C4-2B (cell line): ENCODE measurements around the gene RNF217.

Experiments
- H3K27ac ChIP-seq: fragments of 450-650 bp; 2 replicates; pipeline ENCODE4 v1.5.1; 2017
- ZFX ChIP-seq: fragments of 450-650 bp; IDR thresholded peaks from 2 replicates; pipeline ENCODE4 v1.6.1; 2017
- TF ChIP-seq, protein P1 (sequence below): fragments of 450-650 bp; conservative IDR thresholded peaks from 2 replicates; pipeline ENCODE4 v1.5.1; 2017; ENCODE audit warnings: mild to moderate bottlenecking

Gene RNF217

DNA sequence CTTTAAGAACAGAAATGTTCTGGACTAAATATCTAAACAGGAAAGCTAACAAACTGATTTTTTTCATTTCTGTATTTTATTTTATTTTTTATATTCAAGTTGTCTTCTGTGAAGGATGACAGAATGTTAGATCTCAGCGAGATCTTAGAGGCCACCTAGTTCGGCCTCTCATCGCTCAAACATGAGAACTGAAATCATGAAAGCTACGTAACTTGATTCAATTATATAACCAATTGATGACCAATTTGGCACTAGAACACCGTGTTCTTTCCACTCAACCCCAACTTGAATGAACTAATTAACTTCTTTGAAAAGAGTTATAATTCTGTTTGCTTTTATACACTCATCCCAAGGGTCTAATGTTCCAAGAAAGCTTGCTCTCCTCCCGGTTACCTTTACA is 24.6 kb upstream of the RNF217 start:
- TF ChIP-seq ZFX = no peak
- TF ChIP-seq, protein P1, sequence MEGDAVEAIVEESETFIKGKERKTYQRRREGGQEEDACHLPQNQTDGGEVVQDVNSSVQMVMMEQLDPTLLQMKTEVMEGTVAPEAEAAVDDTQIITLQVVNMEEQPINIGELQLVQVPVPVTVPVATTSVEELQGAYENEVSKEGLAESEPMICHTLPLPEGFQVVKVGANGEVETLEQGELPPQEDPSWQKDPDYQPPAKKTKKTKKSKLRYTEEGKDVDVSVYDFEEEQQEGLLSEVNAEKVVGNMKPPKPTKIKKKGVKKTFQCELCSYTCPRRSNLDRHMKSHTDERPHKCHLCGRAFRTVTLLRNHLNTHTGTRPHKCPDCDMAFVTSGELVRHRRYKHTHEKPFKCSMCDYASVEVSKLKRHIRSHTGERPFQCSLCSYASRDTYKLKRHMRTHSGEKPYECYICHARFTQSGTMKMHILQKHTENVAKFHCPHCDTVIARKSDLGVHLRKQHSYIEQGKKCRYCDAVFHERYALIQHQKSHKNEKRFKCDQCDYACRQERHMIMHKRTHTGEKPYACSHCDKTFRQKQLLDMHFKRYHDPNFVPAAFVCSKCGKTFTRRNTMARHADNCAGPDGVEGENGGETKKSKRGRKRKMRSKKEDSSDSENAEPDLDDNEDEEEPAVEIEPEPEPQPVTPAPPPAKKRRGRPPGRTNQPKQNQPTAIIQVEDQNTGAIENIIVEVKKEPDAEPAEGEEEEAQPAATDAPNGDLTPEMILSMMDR = no peak
- H3K27ac ChIP-seq = no peak overlapping the region

DNA sequence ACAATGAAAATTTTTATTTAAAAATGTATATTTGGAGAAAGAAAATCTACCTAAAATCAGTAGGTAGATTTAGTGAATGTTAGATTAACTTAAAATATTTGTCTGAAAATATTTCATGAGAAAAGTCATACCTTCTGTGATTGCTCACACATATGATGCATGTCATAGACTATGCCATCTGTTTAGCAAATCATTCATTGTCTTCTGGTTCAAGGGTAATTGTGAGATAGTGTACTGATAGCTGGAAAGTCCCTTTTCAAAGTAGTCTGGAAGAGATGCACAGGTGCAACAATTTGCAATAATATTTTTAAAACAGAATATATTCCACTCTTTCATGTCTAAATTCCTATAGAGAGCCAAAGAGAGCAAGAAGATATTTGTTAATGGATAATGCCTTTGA is 21.0 kb upstream of the RNF217 start:
- TF ChIP-seq, protein P1 = no peak
- no peak for TF ChIP-seq ZFX
- H3K27ac ChIP-seq = no peak overlapping the region

DNA sequence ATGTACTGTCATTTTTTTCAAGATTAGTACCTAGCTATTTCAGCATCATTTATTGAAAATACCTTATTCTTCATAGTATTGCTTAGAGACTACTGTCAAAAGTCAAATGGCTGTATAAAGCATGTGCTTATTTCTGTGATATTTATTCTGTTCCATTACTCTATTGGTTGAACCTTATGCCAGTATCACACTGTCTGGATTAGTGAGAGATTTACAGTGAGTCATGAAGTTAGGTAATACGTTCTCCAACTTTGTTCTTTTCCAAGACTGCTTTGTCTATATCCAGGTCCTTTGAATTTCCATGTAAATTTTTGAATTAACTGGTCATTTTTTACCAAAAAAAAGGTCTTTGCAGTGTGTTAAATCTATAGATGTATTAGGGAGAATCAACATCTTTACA is 18.6 kb upstream of the RNF217 start:
- H3K27ac ChIP-seq = no peak overlapping the region
- TF ChIP-seq ZFX = no peak
- TF ChIP-seq, protein P1 = no peak

DNA sequence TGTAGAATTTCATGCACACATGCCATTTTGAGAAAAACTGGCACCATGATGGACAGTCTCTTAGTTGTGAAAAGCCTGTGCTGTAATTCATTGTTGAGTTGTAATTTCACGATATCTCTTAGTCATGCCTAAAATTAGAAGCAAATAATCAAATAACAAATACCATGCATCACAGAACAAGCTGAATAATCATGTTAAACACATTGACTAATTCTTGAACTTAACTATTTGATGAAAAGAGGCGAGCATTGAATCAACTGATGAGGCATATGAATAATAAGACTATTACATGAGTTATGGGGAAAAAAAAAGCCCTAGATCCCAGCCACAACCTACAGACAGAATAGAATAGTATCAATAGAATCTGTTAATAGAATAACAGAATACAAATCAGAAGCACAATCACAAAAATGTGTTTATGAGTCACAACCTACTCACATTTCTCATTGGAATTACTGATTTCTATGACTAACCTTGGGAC is 14.2 kb upstream of the RNF217 start:
- no peak overlapping the region for H3K27ac ChIP-seq
- no peak for TF ChIP-seq ZFX
- TF ChIP-seq, protein P1 = no peak

DNA sequence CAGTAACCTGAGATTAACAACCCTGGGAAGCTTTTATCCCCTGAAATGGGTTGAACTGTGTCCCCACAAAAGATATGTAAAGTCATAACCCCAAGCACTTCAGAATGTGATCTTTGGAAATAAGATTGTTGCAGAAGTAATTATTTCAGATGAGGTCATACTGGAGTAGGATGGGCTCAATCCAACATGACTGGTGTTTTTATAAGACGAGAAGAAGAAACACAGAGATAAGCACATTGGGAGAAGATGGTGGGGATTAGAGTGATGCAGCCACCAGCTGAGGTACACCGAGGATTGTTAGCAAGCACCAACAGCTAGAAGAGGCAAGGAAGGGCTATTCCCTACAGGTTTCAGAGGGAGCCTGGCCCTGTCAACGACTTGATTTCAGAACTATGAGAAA is 12.5 kb upstream of the RNF217 start:
- no peak for TF ChIP-seq ZFX
- TF ChIP-seq, protein P1 = no peak
- no peak overlapping the region for H3K27ac ChIP-seq

DNA sequence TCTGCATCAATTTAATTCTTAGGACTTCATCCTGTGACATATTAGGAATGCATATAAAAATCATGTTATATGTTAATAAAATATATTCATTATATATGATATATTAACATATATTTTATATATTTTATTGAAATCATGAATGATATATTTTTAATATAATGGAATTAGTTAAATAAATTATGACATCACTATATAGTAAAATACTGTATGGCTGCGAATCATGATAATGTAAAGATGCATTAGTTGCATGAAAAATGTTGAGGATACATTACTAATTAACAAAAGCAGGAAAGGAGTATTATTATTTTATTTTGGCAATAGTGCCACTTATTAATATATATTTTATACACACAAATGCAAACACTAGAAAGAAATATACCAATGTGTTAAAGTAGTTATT is 8.4 kb upstream of the RNF217 start:
- TF ChIP-seq, protein P1 = no peak
- TF ChIP-seq ZFX = no peak
- H3K27ac ChIP-seq = no peak overlapping the region

DNA sequence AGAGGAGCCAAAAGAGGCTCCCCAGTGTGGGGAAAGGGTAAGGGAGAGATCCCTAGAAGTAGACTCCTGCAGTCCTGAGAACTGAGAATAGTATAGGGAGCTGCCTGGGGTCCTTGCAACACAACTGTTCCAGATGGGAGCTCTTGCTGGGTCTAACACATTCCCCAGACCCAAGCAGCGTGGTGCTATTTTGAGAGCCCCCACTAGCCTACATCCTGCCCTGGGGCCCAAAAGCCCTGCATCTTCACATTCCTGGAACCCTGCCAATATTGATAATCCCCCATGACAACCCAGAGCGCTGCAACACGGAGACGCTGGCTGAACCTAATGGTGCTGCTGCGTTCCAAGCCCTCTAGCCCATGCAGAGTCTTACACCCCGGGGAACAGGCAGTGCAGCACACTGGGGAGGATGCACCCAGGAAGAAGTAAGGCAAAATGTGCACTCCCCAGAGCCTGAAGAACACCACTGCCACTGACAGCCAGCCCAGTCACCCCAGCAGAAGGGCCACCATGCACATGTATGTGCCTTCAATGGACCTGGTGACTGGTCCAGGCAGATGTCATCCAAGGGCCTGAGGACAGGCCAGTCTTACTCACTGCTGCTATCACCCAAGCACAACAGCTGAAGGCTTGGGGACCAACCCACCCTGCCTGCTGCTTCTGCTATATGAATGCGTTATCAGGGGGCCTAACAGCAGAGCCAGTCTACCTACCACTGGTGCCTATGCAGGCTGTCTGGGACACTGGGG is 7.0 kb upstream of the RNF217 start:
- TF ChIP-seq, protein P1 = no peak
- TF ChIP-seq ZFX = no peak
- no peak overlapping the region for H3K27ac ChIP-seq
